HuH-7 (cell line): ENCODE data around the gene HOXB4.
A peak's percentile ranks its signal among the peaks of the same experiment; 100 is the strongest.

ENCODE experiments used
- DNase-seq: peaks from one replicate; pipeline ENCODE4 v3.0.0; 2011; ENCODE audit warnings: low spot score

HOXB4 gene

GRCh38 chr17:48559122-48559839 lies 18.9 kb downstream of the HOXB4 start:
- DNase-seq: no peak

- DNase-seq: no peak
Measured at GRCh38 chr17:48558831-48559121, 19.4 kb downstream of the HOXB4 start.

- no peak for DNase-seq
Measured at GRCh38 chr17:48558057-48558830, 19.9 kb downstream of the HOXB4 start.

- DNase-seq: no peak
Measured at GRCh38 chr17:48556576-48557401, 21.4 kb downstream of the HOXB4 start.

GRCh38 chr17:48556229-48556575 lies 21.9 kb downstream of the HOXB4 start:
- no peak for DNase-seq

GRCh38 chr17:48555258-48556228 lies 22.6 kb downstream of the HOXB4 start:
- DNase-seq: peak; percentile 91

- DNase-seq: no peak
Measured at GRCh38 chr17:48554412-48555257, 23.5 kb downstream of the HOXB4 start.

- no peak for DNase-seq
Measured at GRCh38 chr17:48553826-48554225, 24.3 kb downstream of the HOXB4 start.

GRCh38 chr17:48553190-48553547 lies 25.0 kb downstream of the HOXB4 start:
- DNase-seq: no peak

- no peak for DNase-seq
Measured at GRCh38 chr17:48552466-48553189, 25.5 kb downstream of the HOXB4 start.

GRCh38 chr17:48551596-48552465 lies 26.3 kb downstream of the HOXB4 start:
- no peak for DNase-seq

GRCh38 chr17:48551214-48551555 lies 27.0 kb downstream of the HOXB4 start:
- DNase-seq: no peak

GRCh38 chr17:48550502-48551213 lies 27.5 kb downstream of the HOXB4 start:
- DNase-seq: no peak

GRCh38 chr17:48549914-48550501 lies 28.1 kb downstream of the HOXB4 start:
- DNase-seq: no peak

GRCh38 chr17:48549281-48549630 lies 28.9 kb downstream of the HOXB4 start:
- DNase-seq: no peak

GRCh38 chr17:48548523-48549280 lies 29.4 kb downstream of the HOXB4 start:
- no peak for DNase-seq

- DNase-seq: no peak
Measured at GRCh38 chr17:48547808-48548522, 30.2 kb downstream of the HOXB4 start.
